OCI-LY1 (cell line): ENCODE data around the gene CRYGD.
"Not testable (repeated sequence)": the region's sequence is repeated elsewhere in the genome, so short reads cannot be mapped to it uniquely, and the experiment has no call there.

Source experiments
- H2AFZ ChIP-seq: fragments of 200-600 bp; sonication (generic), shearing (Covaris generic); 2 replicates; pipeline ENCODE4 v1.6.0; 2014; ENCODE audit warnings: antibody characterized with exemption, mild to moderate bottlenecking, low read length
- H3F3A ChIP-seq: fragments of 200-600 bp; sonication (generic), shearing (Covaris generic); 2 replicates; pipeline ENCODE4 v1.6.0; 2014; ENCODE audit warnings: mild to moderate bottlenecking, antibody characterized with exemption, low read length, moderate library complexity; ENCODE audit not compliant: insufficient read depth
- H3K27ac ChIP-seq: fragments of 200-600 bp; sonication (generic); 2 replicates; pipeline ENCODE4 v1.5.1; 2014; ENCODE audit warnings: low read length, mixed run types, mild to moderate bottlenecking, low read depth; ENCODE audit not compliant: poor library complexity, severe bottlenecking
- H3K27me3 ChIP-seq: fragments of 200-600 bp; sonication (generic); 2 replicates; pipeline ENCODE4 v1.6.0; 2014; ENCODE audit warnings: antibody characterized with exemption, mild to moderate bottlenecking, low read length, moderate library complexity; ENCODE audit not compliant: insufficient read depth
- H3K36me3 ChIP-seq: fragments of 200-600 bp; sonication (generic); 2 replicates; pipeline ENCODE4 v1.6.1; 2014; ENCODE audit warnings: mild to moderate bottlenecking, antibody characterized with exemption, low read length, moderate library complexity, mixed read lengths; ENCODE audit not compliant: insufficient read depth
- H3K4me1 ChIP-seq: fragments of 200-600 bp; sonication (generic); 2 replicates; pipeline ENCODE4 v1.5.1; 2014; ENCODE audit warnings: mild to moderate bottlenecking, low read length, moderate library complexity; ENCODE audit not compliant: insufficient read depth, severe bottlenecking
- H3K4me2 ChIP-seq: fragments of 200-600 bp; sonication (generic), shearing (Covaris generic); 2 replicates; pipeline ENCODE4 v1.6.1; 2014; ENCODE audit warnings: low read length
- H3K4me3 ChIP-seq: fragments of 200-600 bp; sonication (generic); 2 replicates; pipeline ENCODE4 v1.5.1; 2014; ENCODE audit warnings: low read length, low read depth, mild to moderate bottlenecking, mixed read lengths; ENCODE audit not compliant: poor library complexity, severe bottlenecking
- H3K79me2 ChIP-seq: fragments of 200-600 bp; shearing (Covaris generic); 2 replicates; pipeline ENCODE4 v1.6.1; 2016; ENCODE audit warnings: mixed run types, low read length, mixed read lengths; ENCODE audit not compliant: insufficient read depth
- H3K9ac ChIP-seq: fragments of 200-600 bp; sonication (generic), shearing (Covaris generic); 2 replicates; pipeline ENCODE4 v1.6.1; 2014; ENCODE audit warnings: mild to moderate bottlenecking, low read length, mixed read lengths
- H3K9me2 ChIP-seq: fragments of 200-600 bp; sonication (generic), shearing (Covaris generic); 2 replicates; pipeline ENCODE4 v1.6.1; 2014; ENCODE audit warnings: low read depth, mild to moderate bottlenecking, low read length, mixed read lengths
- H3K9me3 ChIP-seq: fragments of 200-600 bp; shearing (Covaris generic); 2 replicates; pipeline ENCODE4 v1.6.1; 2014; ENCODE audit warnings: low read length, mixed read lengths
- H4K20me1 ChIP-seq: fragments of 200-600 bp; sonication (generic), shearing (Covaris generic); 2 replicates; pipeline ENCODE4 v1.6.0; 2016; ENCODE audit warnings: mild to moderate bottlenecking, low read length; ENCODE audit not compliant: insufficient read depth
- EZH2 ChIP-seq: fragments of 200-600 bp; sonication (generic), shearing (Covaris generic); IDR thresholded peaks from 2 replicates; pipeline ENCODE4 v1.8.0; 2017; ENCODE audit warnings: borderline replicate concordance, mixed run types, mild to moderate bottlenecking, antibody characterized with exemption, low read length, moderate library complexity, mixed read lengths
- TF ChIP-seq, protein P1 (sequence below): fragments of 200-600 bp; sonication (generic), shearing (Covaris generic); IDR thresholded peaks from 2 replicates; pipeline ENCODE4 v1.5.1; 2017; ENCODE audit warnings: mild to moderate bottlenecking, antibody characterized with exemption, low read length, moderate library complexity, mixed read lengths

Gene CRYGD

DNA sequence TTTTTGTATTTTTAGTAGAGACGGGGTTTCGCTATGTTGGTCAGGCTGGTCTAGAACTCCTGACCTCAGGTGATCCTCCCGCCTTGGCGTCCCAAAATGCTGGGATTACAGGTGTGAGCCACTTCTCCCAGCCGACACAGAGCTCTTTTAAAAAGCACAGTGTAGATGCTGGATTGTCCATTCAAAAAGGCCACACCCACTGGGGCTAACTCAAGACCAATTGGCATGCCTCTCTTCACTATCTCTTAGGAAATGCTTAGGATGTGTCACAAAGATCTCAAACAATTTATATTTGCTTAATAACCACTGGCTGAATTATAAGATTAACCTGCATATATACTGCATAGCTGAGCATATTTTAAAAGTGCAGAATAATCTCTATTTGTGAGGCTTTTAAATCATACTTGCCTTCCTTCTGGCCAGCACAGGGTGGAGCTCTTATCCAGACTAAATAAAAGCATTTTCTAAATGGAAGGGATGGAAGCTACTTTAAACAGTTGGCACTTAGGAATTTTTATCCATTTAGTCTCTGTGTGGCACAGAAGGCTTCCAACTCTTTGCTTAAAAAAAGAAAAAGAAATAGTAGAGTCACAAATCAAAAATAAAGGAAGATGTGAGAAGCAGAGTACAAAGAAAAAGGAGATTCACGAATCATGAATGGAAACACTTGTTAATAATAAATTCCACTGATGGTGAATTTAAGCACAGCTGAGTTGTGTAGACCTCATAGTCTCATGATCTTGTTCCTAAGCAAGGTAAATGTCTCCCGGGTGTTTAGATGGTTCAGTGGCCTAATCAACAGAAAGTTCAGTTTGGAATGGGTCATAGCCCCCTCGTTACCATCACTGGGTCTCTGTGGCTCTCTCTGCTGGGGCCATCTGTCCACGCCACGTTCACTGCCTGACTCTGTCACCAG, 22.4 kb downstream of the CRYGD start:
- Histone ChIP-seq H3K9ac (no peak overlapping the region), H3K4me3 (no peak overlapping the region)

DNA sequence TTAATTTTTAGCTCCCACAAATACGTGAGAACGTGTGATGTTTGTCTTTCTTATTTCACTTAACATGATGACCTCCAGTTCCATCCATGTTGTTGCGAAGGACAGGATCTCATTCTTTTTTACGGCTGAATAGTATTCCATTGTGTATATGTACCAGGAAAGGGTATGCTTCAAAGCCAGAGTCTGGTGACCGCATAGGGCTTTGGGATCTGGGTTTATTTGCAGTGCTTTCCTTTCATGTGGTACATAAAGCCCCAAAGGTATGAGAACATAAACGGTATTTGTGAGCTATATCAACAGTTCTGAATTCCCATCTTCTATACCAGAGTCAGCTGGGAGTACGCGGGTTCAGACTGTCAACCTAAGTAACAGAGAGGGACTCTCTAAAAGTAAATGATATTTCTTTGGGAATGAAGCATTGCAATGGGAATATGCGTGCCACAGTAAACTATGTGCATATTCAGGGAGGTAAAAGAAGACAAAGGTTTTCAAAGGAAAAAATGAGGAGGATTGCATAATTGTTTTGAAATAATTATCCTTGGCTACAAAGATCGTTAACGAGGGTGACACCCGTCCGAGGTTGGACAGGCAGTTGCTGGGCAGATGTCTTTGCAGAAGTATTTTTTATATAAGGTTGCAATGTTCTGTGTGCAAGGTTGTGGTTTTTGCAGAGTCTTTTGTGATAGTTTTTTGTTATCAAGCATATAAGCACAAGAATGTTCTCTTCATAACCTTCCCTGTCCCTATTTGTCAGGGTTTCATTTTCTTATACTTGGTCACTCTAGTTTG, 24.4 kb downstream of the CRYGD start:
- H2AFZ ChIP-seq = no peak overlapping the region
- H3K4me3 ChIP-seq = no peak overlapping the region

More for the DNA sequence above, 22.4 kb downstream of the CRYGD start:
- H3K27ac ChIP-seq = no peak overlapping the region
- H3K4me1 ChIP-seq = no peaks in the 10 kb centered on the region
- H3K9me2 ChIP-seq = no peaks in the 10 kb centered on the region
- TF ChIP-seq, protein P1, sequence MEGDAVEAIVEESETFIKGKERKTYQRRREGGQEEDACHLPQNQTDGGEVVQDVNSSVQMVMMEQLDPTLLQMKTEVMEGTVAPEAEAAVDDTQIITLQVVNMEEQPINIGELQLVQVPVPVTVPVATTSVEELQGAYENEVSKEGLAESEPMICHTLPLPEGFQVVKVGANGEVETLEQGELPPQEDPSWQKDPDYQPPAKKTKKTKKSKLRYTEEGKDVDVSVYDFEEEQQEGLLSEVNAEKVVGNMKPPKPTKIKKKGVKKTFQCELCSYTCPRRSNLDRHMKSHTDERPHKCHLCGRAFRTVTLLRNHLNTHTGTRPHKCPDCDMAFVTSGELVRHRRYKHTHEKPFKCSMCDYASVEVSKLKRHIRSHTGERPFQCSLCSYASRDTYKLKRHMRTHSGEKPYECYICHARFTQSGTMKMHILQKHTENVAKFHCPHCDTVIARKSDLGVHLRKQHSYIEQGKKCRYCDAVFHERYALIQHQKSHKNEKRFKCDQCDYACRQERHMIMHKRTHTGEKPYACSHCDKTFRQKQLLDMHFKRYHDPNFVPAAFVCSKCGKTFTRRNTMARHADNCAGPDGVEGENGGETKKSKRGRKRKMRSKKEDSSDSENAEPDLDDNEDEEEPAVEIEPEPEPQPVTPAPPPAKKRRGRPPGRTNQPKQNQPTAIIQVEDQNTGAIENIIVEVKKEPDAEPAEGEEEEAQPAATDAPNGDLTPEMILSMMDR = peak; percentile 19; the same call in 1 of the 2 replicates
- no peak for TF ChIP-seq EZH2
- H4K20me1 ChIP-seq = no peaks in the 10 kb centered on the region
- no peaks in the 10 kb centered on the region for H3K9me3 ChIP-seq
- H3K79me2 ChIP-seq = no peaks in the 10 kb centered on the region
- H3K36me3 ChIP-seq = no peaks in the 10 kb centered on the region
- no peaks in the 10 kb centered on the region for H3K27me3 ChIP-seq
- no peak overlapping the region for H3K4me2 ChIP-seq
- H2AFZ ChIP-seq = no peak overlapping the region
- H3F3A ChIP-seq = no peaks in the 10 kb centered on the region

DNA sequence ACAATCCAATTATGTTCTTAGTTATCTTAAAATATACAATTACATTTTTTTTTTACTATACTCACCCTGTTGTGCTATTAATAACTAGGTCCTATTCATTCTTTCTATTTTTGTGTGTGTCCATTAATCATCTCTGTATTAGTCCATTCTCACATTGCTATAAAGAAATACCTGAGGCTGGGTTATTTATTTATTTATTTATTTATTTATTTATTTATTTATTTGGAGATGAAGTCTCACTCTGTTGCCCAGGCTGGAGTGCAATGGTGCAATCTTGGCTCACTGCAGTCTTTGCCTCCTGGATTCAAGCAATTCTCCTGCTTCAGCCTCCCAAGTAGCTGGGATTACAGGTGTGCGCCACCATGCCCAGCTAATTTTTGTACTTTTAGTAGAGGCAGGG, 25.6 kb downstream of the CRYGD start:
- not testable (repeated sequence) for H3K4me1 ChIP-seq, H3K27ac ChIP-seq, H3K36me3 ChIP-seq, H3K9me2 ChIP-seq, H3K9me3 ChIP-seq, H3K79me2 ChIP-seq, H3K9ac ChIP-seq, H4K20me1 ChIP-seq, H3K27me3 ChIP-seq, H3K4me3 ChIP-seq, H3K4me2 ChIP-seq, H3F3A ChIP-seq, H2AFZ ChIP-seq

More for the DNA sequence above, 24.4 kb downstream of the CRYGD start:
- H3K27ac ChIP-seq = no peak overlapping the region
- H3K9ac ChIP-seq = no peak overlapping the region
- no peaks in the 10 kb centered on the region for H3K79me2 ChIP-seq
- H3K4me2 ChIP-seq = no peak overlapping the region
- H4K20me1 ChIP-seq = no peaks in the 10 kb centered on the region
- H3K9me3 ChIP-seq = no peaks in the 10 kb centered on the region
- no peaks in the 10 kb centered on the region for H3K4me1 ChIP-seq
- no peaks in the 10 kb centered on the region for H3K36me3 ChIP-seq
- H3K27me3 ChIP-seq = no peaks in the 10 kb centered on the region
- no peaks in the 10 kb centered on the region for H3K9me2 ChIP-seq
- TF ChIP-seq, protein P1 = no peak
- no peak for TF ChIP-seq EZH2
- H3F3A ChIP-seq = no peaks in the 10 kb centered on the region
